ENCODE results near the gene PRR22. TPM values are rescaled to one million over a fixed set of nuclear protein-coding genes. Genes with fewer than 3 reads are reported as not detected.

Gene PRR22
- total RNA-seq, 2 experiments from 2014 or later: 6.1 to 10.5 TPM

Other genes starting within 250 kb of the PRR22 start
- 0.41 and 0.60 TPM in 2 replicates for gene TINCR, start 216.8 kb downstream of the PRR22 start, total RNA-seq (2014; rRNA removed; shearing (Covaris generic))
- 1.2 and 2.1 TPM in 2 replicates for gene TINCR, start 216.8 kb downstream of the PRR22 start, total RNA-seq (2022)
- gene SAFB2, start 162.0 kb downstream of the PRR22 start, total RNA-seq (2014; rRNA removed; shearing (Covaris generic)): 51.7 and 52.8 TPM in 2 replicates
- gene SAFB2, start 162.0 kb downstream of the PRR22 start, total RNA-seq (2022): 103 and 111 TPM in 2 replicates
- gene SAFB, start 161.7 kb downstream of the PRR22 start, total RNA-seq (2014; rRNA removed; shearing (Covaris generic)): 68.9 and 79.4 TPM in 2 replicates
- 172 and 177 TPM in 2 replicates for gene SAFB, start 161.7 kb downstream of the PRR22 start, total RNA-seq (2022)
- 102 and 119 TPM in 2 replicates for gene MICOS13, start 104.2 kb downstream of the PRR22 start, total RNA-seq (2014; rRNA removed; shearing (Covaris generic))
- 39.2 and 41.7 TPM in 2 replicates for gene MICOS13, start 104.2 kb downstream of the PRR22 start, total RNA-seq (2022)
- 2.1 and 4.6 TPM in 2 replicates for gene HSD11B1L, start 103.7 kb downstream of the PRR22 start, total RNA-seq (2014; rRNA removed; shearing (Covaris generic))
- gene HSD11B1L, start 103.7 kb downstream of the PRR22 start, total RNA-seq (2022): 4.6 and 4.9 TPM in 2 replicates
- gene RPL36, start 94.5 kb downstream of the PRR22 start, total RNA-seq (2014; rRNA removed; shearing (Covaris generic)): 1,836 and 1,936 TPM in 2 replicates
- 1,232 and 1,257 TPM in 2 replicates for gene RPL36, start 94.5 kb downstream of the PRR22 start, total RNA-seq (2022)
- gene LONP1, start 64.6 kb downstream of the PRR22 start, total RNA-seq (2014; rRNA removed; shearing (Covaris generic)): 170 and 191 TPM in 2 replicates
- 248 and 280 TPM in 2 replicates for gene LONP1, start 64.6 kb downstream of the PRR22 start, total RNA-seq (2022)
- gene CATSPERD, start 64.1 kb downstream of the PRR22 start, total RNA-seq (2014; rRNA removed; shearing (Covaris generic)): not detected in 2 replicates
- gene CATSPERD, start 64.1 kb downstream of the PRR22 start, total RNA-seq (2022): 0.26 TPM in 1 of 2 replicates, not detected in the other
- gene DUS3L, start 6.4 kb upstream of the PRR22 start, total RNA-seq (2014; rRNA removed; shearing (Covaris generic)): 55.8 and 63.7 TPM in 2 replicates
- gene DUS3L, start 6.4 kb upstream of the PRR22 start, total RNA-seq (2022): 59.6 and 76.9 TPM in 2 replicates
- 3.2 and 3.9 TPM in 2 replicates for gene NRTN, start 20.3 kb upstream of the PRR22 start, total RNA-seq (2014; rRNA removed; shearing (Covaris generic))
- 0.49 and 1.0 TPM in 2 replicates for gene NRTN, start 20.3 kb upstream of the PRR22 start, total RNA-seq (2022)
- gene FUT6, start 55.0 kb upstream of the PRR22 start, total RNA-seq (2014; rRNA removed; shearing (Covaris generic)): not detected in 2 replicates
- not detected in 2 replicates for gene FUT6, start 55.0 kb upstream of the PRR22 start, total RNA-seq (2022)
- 0.47 and 0.98 TPM in 2 replicates for gene FUT3, start 66.7 kb upstream of the PRR22 start, total RNA-seq (2014; rRNA removed; shearing (Covaris generic))
- 0.63 TPM in 1 of 2 replicates, not detected in the other for gene FUT3, start 66.7 kb upstream of the PRR22 start, total RNA-seq (2022)
- gene FUT5, start 85.8 kb upstream of the PRR22 start, total RNA-seq (2014; rRNA removed; shearing (Covaris generic)): 0.09 and 0.93 TPM in 2 replicates
- 0.25 and 0.37 TPM in 2 replicates for gene FUT5, start 85.8 kb upstream of the PRR22 start, total RNA-seq (2022)
- gene NDUFA11, start 119.0 kb upstream of the PRR22 start, total RNA-seq (2014; rRNA removed; shearing (Covaris generic)): 217 and 293 TPM in 2 replicates
- 248 and 280 TPM in 2 replicates for gene NDUFA11, start 119.0 kb upstream of the PRR22 start, total RNA-seq (2022)
- 6.6 and 6.8 TPM in 2 replicates for gene VMAC, start 120.1 kb upstream of the PRR22 start, total RNA-seq (2014; rRNA removed; shearing (Covaris generic))
- gene VMAC, start 120.1 kb upstream of the PRR22 start, total RNA-seq (2022): 6.0 and 7.9 TPM in 2 replicates
- gene CAPS, start 129.5 kb upstream of the PRR22 start, total RNA-seq (2014; rRNA removed; shearing (Covaris generic)): 5.6 and 8.1 TPM in 2 replicates
- 11.0 and 12.9 TPM in 2 replicates for gene CAPS, start 129.5 kb upstream of the PRR22 start, total RNA-seq (2022)
- 63.7 and 74.3 TPM in 2 replicates for gene RANBP3, start 193.4 kb upstream of the PRR22 start, total RNA-seq (2014; rRNA removed; shearing (Covaris generic))
- gene RANBP3, start 193.4 kb upstream of the PRR22 start, total RNA-seq (2022): 90.2 and 99.9 TPM in 2 replicates